SW480 (cell line): ENCODE measurements around the gene TRIM39.
"Not testable (repeated sequence)": the region's sequence is repeated elsewhere in the genome, so short reads cannot be mapped to it uniquely, and the experiment has no call there.

Source experiments
- DNase-seq: peaks from one replicate; pipeline ENCODE4 v3.0.0-alpha.2; 2016; ENCODE audit warnings: low spot score

The TRIM39 gene

DNA sequence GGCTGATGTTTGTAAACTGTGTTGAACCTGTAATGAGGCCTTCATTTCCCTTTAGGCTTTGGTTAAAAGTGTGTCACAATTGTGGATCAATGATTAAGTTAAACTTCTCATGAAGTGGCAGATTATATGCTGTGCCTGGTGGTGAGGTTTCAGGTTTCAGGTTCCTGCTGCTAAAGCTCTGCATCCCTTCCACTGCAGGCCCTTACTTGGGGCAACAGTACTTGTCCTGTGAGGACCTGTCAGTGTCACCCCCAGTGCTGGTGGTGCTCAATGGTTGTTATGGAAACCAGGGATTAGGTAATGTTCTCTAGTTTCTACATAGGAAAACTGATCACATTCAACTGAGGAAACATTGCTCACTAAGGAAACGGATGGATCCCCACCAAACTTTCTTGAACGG lies 36.7 kb downstream of the TRIM39 start:
- DNase-seq: no peak

DNA sequence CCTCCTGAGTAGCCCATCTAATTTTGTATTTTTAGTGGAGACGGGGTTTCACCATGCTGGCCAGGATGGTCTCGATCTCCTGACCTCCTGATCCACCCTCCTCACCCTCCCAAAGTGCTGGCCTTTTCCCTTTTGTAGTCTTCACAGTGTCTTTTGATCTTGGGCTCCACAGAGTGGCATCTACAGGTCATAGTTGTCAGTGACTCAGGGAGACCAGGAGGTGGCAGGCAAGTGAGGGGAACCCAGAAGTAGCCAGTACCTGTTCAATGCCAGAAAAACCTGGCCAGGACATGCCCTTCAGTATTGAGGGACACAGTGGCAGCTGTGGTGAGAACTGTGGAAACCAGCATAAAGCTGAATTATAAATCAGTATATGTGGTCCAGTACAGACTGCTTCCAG lies 37.9 kb downstream of the TRIM39 start:
- peak; percentile 42 for DNase-seq

DNA sequence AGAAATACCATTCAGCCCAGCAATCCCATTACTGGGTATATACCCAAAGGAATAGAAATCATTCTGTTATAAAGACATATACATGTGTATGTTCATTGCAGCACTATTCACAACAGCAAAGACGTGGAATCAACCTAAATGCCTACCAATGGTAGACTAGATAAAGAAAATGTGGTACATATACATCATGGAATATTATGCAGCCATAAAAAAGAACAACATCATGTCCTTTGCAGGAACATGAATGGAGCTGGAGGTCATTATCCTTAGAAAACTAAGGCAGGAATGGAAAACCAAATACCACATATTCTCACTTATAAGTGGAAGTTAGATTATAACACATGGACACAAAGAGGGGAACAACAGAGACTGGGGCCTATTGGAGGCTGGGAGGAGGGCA lies 42.6 kb downstream of the TRIM39 start:
- not testable (repeated sequence) for DNase-seq

DNA sequence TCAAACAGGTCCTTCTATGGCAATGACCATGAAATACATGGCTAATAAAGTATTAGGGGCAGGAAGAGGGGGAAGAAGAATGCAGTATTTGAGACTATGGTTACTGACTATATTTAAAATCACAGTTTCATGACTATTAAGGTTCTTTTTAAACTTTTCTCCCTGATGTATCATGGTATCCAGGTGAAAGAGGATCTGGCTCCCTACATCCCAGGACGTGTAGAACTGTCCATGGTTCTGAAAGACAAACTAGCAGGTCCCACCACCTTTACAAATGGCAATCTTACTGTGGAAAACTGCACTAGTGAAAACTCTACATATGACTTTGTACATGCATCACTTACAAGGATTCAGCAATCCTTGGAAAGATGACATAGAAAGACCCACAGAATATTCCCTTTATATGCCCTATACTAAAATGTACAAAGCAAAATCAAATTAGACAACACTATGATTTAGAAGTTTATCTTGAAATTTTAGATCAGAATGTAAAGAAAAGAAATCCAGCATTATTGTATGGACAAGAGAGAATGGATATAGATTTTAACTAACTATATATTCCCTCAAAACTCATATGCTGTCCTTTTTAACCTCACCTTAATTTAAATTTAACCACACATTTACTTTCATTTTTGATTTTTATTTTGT lies 51.7 kb downstream of the TRIM39 start:
- DNase-seq: peak; percentile 29

DNA sequence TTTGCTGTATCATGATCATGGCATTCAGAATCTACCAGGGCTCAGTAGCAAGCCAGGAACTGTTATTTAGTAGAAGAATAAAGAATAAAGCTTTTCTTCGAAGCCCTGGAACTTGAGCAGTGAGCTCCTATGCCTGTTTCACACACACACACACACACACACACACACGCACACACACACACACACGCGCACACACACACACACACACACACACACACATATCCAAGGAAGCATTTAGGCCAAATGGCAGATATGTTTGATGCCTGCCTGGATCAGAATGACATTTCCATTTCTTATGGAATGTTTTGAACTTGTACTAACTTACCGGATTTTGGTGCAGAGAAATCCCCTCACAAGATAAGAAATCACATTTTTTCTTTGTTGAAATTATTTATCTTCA lies 53.7 kb downstream of the TRIM39 start:
- no peak for DNase-seq

DNA sequence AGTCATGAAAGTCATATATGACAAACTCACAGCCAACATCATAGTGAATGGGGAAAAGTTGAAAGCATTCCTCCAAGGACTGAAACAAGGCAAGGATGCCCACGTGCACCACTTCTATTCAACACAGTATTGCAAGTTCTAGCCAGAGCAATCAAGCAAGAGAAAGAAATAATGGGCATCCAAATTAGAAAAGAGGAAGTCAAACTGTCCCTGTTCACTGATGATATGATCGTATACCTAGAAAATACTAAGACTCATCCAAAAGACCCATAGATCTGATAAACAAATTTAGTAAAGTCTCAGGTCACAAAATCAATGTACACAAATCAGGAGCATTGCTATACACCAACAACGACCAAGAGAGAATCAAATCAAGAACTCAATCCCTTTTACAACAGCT lies 59.4 kb downstream of the TRIM39 start:
- DNase-seq: no peak

DNA sequence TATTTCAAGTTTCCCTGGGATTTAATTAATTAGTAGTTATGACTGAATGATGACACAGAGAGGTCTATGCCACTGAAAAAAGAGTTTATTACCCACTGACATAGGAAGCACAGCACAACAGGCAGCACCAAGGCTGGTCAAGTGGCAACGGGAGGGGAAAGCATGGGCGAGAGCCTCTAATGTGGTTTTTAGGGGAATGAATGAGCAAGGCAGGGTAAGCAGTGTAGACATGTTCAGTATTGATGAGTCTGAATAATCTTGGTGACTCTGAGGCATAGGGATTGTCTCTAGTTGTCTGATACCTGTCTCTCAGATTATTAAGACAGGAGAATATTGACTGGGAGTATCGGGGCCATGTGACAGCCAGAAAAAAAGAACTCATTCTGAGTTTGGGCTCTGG lies 64.5 kb downstream of the TRIM39 start:
- no peak for DNase-seq
